Suprapubic skin (tissue), 3 donors: ENCODE measurements around the gene GALNT11.

Experiments used
- POLR2A ChIP-seq, 2 donors: fragments of 450-650 bp; IDR thresholded peaks; one replicate each; pipeline ENCODE4 v1.6.1; 2017; ENCODE audit warnings: antibody characterized with exemption in 2 of 2, mild to moderate bottlenecking in 2 of 2, moderate library complexity in 2 of 2
- TF ChIP-seq, protein P1 (sequence below), 2 donors: fragments of 200-600 bp in 1 of 2; fragments of 450-650 bp in 1 of 2; sonication (generic) in 1 of 2; IDR thresholded peaks; one replicate each; pipeline ENCODE4 v1.5.1; 2016 to 2019; ENCODE audit warnings: antibody characterized with exemption in 2 of 2, mild to moderate bottlenecking in 1 of 2, moderate library complexity in 1 of 2

DNA sequence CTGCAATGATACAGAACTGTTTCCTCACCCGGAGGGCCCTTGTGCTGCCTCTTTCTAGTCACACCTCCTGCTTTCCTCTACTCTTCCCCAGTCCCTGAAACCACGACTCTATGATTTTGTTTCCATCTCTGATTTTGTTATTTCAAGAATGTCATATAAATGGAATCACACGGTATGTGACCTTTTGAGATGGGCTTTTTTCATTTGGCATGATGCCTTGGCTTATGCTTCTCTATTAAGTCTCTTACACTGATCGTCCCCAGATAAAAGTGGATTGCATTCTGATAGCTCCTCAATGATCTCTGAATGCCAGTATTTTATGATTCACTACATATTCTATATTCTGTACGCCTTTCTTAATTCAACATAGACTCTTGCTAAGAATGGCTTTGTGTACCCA lies 78.2 kb downstream of the GALNT11 start:
- TF ChIP-seq, protein P1, sequence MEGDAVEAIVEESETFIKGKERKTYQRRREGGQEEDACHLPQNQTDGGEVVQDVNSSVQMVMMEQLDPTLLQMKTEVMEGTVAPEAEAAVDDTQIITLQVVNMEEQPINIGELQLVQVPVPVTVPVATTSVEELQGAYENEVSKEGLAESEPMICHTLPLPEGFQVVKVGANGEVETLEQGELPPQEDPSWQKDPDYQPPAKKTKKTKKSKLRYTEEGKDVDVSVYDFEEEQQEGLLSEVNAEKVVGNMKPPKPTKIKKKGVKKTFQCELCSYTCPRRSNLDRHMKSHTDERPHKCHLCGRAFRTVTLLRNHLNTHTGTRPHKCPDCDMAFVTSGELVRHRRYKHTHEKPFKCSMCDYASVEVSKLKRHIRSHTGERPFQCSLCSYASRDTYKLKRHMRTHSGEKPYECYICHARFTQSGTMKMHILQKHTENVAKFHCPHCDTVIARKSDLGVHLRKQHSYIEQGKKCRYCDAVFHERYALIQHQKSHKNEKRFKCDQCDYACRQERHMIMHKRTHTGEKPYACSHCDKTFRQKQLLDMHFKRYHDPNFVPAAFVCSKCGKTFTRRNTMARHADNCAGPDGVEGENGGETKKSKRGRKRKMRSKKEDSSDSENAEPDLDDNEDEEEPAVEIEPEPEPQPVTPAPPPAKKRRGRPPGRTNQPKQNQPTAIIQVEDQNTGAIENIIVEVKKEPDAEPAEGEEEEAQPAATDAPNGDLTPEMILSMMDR (IDR thresholded peaks at IDR 0.05) = no peak
- TF ChIP-seq POLR2A (IDR thresholded peaks at IDR 0.05) = no peak
